ENCODE data around the gene SELL. TPM values are rescaled to one million over a fixed set of nuclear protein-coding genes. Genes with fewer than 3 reads are reported as not detected.

SELL gene
- total and polyA plus RNA-seq, 10 of the 15 experiments (the other 5 are each of a cell fraction or from before 2014, with no cell fraction given), result 31.8 to 66.0 (median 50.9) TPM

DNA sequence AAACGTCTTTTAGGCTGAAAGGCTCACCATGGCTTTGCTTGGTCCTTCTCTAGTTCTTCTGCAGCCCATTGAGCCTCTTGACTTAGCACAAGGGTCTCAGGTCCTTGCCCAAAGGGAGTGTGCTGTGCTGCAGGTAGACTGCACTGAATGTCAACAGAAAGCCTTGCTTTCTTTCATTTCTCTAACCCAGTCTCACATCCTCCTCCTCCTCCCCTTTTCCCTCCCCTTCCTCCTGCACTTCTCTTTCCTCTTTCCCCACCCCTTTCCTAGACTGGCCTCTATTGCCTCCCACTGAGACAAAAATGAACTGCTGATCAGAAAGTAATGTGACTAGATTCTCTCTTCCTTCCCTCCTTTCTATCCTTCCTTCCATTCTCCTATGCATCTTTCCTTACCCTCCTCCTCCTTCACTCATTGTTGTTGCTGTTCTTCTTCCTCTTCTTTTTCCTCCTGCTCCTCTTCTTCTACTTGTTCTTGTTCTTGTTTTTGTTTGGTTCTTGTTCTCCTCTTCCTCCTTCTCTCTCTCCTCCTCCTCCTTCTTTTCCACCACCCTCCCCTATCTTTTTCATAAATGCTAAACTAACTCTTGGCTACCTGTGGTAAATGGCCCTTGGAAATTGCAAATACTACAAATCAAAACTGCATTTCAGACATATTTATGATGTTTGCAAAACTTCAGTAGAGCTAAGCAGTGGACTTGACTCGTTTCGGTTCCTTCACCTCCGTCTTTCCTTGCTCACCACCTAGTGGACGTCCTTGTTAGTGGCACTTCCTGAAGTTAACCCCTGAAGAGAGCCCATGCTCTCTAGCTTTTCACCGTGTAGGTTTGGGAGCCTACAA, at the start of gene SELL (continued):
- TF ChIP-seq, protein P1, sequence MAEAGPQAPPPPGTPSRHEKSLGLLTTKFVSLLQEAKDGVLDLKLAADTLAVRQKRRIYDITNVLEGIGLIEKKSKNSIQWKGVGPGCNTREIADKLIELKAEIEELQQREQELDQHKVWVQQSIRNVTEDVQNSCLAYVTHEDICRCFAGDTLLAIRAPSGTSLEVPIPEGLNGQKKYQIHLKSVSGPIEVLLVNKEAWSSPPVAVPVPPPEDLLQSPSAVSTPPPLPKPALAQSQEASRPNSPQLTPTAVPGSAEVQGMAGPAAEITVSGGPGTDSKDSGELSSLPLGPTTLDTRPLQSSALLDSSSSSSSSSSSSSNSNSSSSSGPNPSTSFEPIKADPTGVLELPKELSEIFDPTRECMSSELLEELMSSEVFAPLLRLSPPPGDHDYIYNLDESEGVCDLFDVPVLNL (IDR thresholded peaks at IDR 0.05; ENCODE audit: low read depth, low read length), result no peak
- TF ChIP-seq ZNF274 (IDR thresholded peaks at IDR 0.05; ENCODE audit: insufficient read depth, insufficient read length) (no peak), BCL11A (IDR thresholded peaks at IDR 0.05; ENCODE audit: low read depth, low read length) (no peak), POLR2A (IDR thresholded peaks at IDR 0.05; ENCODE audit: low read depth, low read length) (peak; percentile 44; the same call in 1 of the 2 replicates), SMC3 (IDR thresholded peaks at IDR 0.05; ENCODE audit: borderline replicate concordance, low read length) (peak; percentile 97), JUNB (IDR thresholded peaks at IDR 0.05) (no peak), TCF7 (IDR thresholded peaks at IDR 0.05; ENCODE audit: borderline replicate concordance) (no peak), IKZF2 (IDR thresholded peaks at IDR 0.05) (peak; percentile 85 to 87), BACH1 (IDR thresholded peaks at IDR 0.05; ENCODE audit: borderline replicate concordance) (no peak), ZSCAN29 (IDR thresholded peaks at IDR 0.05) (no peak), ASH2L (IDR thresholded peaks at IDR 0.05; ENCODE audit: borderline replicate concordance, low read depth) (no peak), SMAD5 (IDR thresholded peaks at IDR 0.05; ENCODE audit: low read depth) (no peak), NFYB (IDR thresholded peaks at IDR 0.05; ENCODE audit: insufficient read depth, low read depth, low read length) (no peak), ZNF207 (IDR thresholded peaks at IDR 0.05; ENCODE audit: borderline replicate concordance) (no peak), NRF1 (conservative IDR thresholded peaks at IDR 0.05; ENCODE audit: low read depth, low read length) (no peak), HDAC6 (IDR thresholded peaks at IDR 0.05; ENCODE audit: unreplicated experiment) (no peak), HCFC1 (IDR thresholded peaks at IDR 0.05; ENCODE audit: low read length) (no peak)
- TF ChIP-seq, protein P2, sequence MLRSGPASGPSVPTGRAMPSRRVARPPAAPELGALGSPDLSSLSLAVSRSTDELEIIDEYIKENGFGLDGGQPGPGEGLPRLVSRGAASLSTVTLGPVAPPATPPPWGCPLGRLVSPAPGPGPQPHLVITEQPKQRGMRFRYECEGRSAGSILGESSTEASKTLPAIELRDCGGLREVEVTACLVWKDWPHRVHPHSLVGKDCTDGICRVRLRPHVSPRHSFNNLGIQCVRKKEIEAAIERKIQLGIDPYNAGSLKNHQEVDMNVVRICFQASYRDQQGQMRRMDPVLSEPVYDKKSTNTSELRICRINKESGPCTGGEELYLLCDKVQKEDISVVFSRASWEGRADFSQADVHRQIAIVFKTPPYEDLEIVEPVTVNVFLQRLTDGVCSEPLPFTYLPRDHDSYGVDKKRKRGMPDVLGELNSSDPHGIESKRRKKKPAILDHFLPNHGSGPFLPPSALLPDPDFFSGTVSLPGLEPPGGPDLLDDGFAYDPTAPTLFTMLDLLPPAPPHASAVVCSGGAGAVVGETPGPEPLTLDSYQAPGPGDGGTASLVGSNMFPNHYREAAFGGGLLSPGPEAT (IDR thresholded peaks at IDR 0.05; ENCODE audit: low read depth), result peak; percentile 46; the same call in 1 of the 2 replicates
- TF ChIP-seq, protein P3, sequence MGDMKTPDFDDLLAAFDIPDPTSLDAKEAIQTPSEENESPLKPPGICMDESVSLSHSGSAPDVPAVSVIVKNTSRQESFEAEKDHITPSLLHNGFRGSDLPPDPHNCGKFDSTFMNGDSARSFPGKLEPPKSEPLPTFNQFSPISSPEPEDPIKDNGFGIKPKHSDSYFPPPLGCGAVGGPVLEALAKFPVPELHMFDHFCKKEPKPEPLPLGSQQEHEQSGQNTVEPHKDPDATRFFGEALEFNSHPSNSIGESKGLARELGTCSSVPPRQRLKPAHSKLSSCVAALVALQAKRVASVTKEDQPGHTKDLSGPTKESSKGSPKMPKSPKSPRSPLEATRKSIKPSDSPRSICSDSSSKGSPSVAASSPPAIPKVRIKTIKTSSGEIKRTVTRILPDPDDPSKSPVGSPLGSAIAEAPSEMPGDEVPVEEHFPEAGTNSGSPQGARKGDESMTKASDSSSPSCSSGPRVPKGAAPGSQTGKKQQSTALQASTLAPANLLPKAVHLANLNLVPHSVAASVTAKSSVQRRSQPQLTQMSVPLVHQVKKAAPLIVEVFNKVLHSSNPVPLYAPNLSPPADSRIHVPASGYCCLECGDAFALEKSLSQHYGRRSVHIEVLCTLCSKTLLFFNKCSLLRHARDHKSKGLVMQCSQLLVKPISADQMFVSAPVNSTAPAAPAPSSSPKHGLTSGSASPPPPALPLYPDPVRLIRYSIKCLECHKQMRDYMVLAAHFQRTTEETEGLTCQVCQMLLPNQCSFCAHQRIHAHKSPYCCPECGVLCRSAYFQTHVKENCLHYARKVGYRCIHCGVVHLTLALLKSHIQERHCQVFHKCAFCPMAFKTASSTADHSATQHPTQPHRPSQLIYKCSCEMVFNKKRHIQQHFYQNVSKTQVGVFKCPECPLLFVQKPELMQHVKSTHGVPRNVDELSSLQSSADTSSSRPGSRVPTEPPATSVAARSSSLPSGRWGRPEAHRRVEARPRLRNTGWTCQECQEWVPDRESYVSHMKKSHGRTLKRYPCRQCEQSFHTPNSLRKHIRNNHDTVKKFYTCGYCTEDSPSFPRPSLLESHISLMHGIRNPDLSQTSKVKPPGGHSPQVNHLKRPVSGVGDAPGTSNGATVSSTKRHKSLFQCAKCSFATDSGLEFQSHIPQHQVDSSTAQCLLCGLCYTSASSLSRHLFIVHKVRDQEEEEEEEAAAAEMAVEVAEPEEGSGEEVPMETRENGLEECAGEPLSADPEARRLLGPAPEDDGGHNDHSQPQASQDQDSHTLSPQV (IDR thresholded peaks at IDR 0.05), result no peak
- TF ChIP-seq, protein P4, sequence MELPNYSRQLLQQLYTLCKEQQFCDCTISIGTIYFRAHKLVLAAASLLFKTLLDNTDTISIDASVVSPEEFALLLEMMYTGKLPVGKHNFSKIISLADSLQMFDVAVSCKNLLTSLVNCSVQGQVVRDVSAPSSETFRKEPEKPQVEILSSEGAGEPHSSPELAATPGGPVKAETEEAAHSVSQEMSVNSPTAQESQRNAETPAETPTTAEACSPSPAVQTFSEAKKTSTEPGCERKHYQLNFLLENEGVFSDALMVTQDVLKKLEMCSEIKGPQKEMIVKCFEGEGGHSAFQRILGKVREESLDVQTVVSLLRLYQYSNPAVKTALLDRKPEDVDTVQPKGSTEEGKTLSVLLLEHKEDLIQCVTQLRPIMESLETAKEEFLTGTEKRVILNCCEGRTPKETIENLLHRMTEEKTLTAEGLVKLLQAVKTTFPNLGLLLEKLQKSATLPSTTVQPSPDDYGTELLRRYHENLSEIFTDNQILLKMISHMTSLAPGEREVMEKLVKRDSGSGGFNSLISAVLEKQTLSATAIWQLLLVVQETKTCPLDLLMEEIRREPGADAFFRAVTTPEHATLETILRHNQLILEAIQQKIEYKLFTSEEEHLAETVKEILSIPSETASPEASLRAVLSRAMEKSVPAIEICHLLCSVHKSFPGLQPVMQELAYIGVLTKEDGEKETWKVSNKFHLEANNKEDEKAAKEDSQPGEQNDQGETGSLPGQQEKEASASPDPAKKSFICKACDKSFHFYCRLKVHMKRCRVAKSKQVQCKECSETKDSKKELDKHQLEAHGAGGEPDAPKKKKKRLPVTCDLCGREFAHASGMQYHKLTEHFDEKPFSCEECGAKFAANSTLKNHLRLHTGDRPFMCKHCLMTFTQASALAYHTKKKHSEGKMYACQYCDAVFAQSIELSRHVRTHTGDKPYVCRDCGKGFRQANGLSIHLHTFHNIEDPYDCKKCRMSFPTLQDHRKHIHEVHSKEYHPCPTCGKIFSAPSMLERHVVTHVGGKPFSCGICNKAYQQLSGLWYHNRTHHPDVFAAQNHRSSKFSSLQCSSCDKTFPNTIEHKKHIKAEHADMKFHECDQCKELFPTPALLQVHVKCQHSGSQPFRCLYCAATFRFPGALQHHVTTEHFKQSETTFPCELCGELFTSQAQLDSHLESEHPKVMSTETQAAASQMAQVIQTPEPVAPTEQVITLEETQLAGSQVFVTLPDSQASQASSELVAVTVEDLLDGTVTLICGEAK (IDR thresholded peaks at IDR 0.05; ENCODE audit: borderline replicate concordance), result no peak

Measured in GM12878 (cell line).